ENCODE measurements around the gene NME3.

GRCh38 chr16:1808691-1809090 is 37.3 kb upstream of the NME3 start:
- TF ChIP-seq, protein P1, sequence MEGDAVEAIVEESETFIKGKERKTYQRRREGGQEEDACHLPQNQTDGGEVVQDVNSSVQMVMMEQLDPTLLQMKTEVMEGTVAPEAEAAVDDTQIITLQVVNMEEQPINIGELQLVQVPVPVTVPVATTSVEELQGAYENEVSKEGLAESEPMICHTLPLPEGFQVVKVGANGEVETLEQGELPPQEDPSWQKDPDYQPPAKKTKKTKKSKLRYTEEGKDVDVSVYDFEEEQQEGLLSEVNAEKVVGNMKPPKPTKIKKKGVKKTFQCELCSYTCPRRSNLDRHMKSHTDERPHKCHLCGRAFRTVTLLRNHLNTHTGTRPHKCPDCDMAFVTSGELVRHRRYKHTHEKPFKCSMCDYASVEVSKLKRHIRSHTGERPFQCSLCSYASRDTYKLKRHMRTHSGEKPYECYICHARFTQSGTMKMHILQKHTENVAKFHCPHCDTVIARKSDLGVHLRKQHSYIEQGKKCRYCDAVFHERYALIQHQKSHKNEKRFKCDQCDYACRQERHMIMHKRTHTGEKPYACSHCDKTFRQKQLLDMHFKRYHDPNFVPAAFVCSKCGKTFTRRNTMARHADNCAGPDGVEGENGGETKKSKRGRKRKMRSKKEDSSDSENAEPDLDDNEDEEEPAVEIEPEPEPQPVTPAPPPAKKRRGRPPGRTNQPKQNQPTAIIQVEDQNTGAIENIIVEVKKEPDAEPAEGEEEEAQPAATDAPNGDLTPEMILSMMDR (conservative IDR thresholded peaks at IDR 0.05 in 1 of 2, IDR thresholded peaks at IDR 0.05 in 1 of 2; ENCODE audit: extremely low read depth in 1 of 2, insufficient read depth in 1 of 2, low read depth in 1 of 2, low read length in 2 of 2), result no peak
- no peak for TF ChIP-seq EZH2 (IDR thresholded peaks at IDR 0.05; ENCODE audit: borderline replicate concordance, low read length)
